ENCODE measurements around the gene PLAC9.

DNA sequence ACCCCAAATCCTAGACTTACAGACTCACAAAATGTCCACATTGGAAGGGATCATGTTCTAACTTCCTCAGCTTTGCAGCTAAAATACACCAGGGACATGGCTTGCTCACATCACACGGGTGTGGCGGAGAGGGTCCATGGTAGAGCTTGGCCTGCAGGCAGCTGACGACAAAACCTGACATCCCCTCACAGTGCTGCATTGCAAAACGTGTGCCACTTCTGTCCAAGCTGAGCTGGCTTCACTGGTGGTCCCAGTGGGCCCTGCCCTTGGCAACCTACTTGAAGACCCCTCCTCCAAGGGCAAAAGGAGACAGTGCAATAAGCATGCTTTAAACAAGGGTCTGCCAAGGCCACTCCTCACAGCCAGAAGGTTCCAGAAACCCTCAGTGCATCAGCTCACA lies 50.9 kb downstream of the PLAC9 start:
- TF ChIP-seq HMGXB4 (CRISPR knock-in tag; IDR thresholded peaks at IDR 0.05) (no peak), CTCF (IDR thresholded peaks at IDR 0.05) (no peak), ZBTB43 (CRISPR knock-in tag; IDR thresholded peaks at IDR 0.05) (no peak), RELA (CRISPR knock-in tag; IDR thresholded peaks at IDR 0.05; ENCODE audit: borderline replicate concordance) (no peak)

All from WTC11 (cell line).